Eye (tissue), 1 donor: ENCODE measurements around the gene SIK3.
"Not testable (repeated sequence)": the region's sequence is repeated elsewhere in the genome, so short reads cannot be mapped to it uniquely, and the experiment has no call there.

Source experiments
- DNase-seq: peaks from one replicate; pipeline ENCODE4 v3.0.0-alpha.2; 2015

The SIK3 gene

GRCh38 chr11:117042689-117043088 is 55.5 kb downstream of the SIK3 start:
- no peak for DNase-seq

GRCh38 chr11:117039900-117040299 is 58.3 kb downstream of the SIK3 start:
- DNase-seq: no peak

GRCh38 chr11:117039270-117039669 is 59.0 kb downstream of the SIK3 start:
- no peak for DNase-seq

- DNase-seq: no peak
These were observed 60.3 kb downstream of the SIK3 start for GRCh38 chr11:117037975-117038350.

GRCh38 chr11:117037279-117037974 is 60.8 kb downstream of the SIK3 start:
- no peak for DNase-seq

GRCh38 chr11:117034901-117035300 is 63.3 kb downstream of the SIK3 start:
- DNase-seq: no peak

GRCh38 chr11:117026593-117027330 is 71.5 kb downstream of the SIK3 start:
- DNase-seq: no peak

- DNase-seq: not testable (repeated sequence)
These were observed 74.5 kb downstream of the SIK3 start for GRCh38 chr11:117023707-117024106.

GRCh38 chr11:117023178-117023577 is 75.0 kb downstream of the SIK3 start:
- no peak for DNase-seq

- DNase-seq: no peak
These were observed 75.7 kb downstream of the SIK3 start for GRCh38 chr11:117022526-117022925.

GRCh38 chr11:117020869-117021564 is 77.2 kb downstream of the SIK3 start:
- DNase-seq: no peak

GRCh38 chr11:117020287-117020686 is 77.9 kb downstream of the SIK3 start:
- no peak for DNase-seq

GRCh38 chr11:117019871-117020270 is 78.4 kb downstream of the SIK3 start:
- DNase-seq: no peak

- DNase-seq: no peak
These were observed 80.8 kb downstream of the SIK3 start for GRCh38 chr11:117017456-117017855.

- no peak for DNase-seq
These were observed 81.5 kb downstream of the SIK3 start for GRCh38 chr11:117016747-117017146.

GRCh38 chr11:117016246-117016645 is 82.0 kb downstream of the SIK3 start:
- DNase-seq: no peak

- DNase-seq: no peak
These were observed 86.7 kb downstream of the SIK3 start for GRCh38 chr11:117011541-117011898.

- DNase-seq: no peak
These were observed 87.3 kb downstream of the SIK3 start for GRCh38 chr11:117010808-117011540.

GRCh38 chr11:117009905-117010605 is 88.2 kb downstream of the SIK3 start:
- no peak for DNase-seq

- no peak for DNase-seq
These were observed 92.5 kb downstream of the SIK3 start for GRCh38 chr11:117005758-117006157.

GRCh38 chr11:117002639-117003299 is 95.5 kb downstream of the SIK3 start:
- DNase-seq: no peak
